Right lobe of liver (tissue), 6 donors: ENCODE results near the gene HDAC4. TPM values are rescaled to one million over a fixed set of nuclear protein-coding genes. Genes with fewer than 3 reads are reported as not detected.

Experiments used
- ATAC-seq, 4 donors: fragments of 200-7000 bp; cut with Tn5 transposase; one replicate each; pipeline ENCODE4 v1.9.1; 2020; ENCODE audit warnings: mild to moderate bottlenecking in 4 of 4, moderate library complexity in 4 of 4
- DNase-seq, 3 donors: peaks; one replicate each; pipeline ENCODE4 v3.0.0-alpha.2; 2020
- H3K27ac ChIP-seq, 3 donors: fragments of 200-600 bp; one replicate each; pipeline ENCODE4 v1.8.0; 2022
- H3K27me3 ChIP-seq, 2 donors: fragments of 200-600 bp; one replicate each; pipeline ENCODE4 v1.8.0; 2022
- H3K36me3 ChIP-seq, 4 donors: fragments of 200-600 bp; sonication (generic) in 1 of 4; one replicate each; pipeline versions ENCODE4 v1.5.1 to v1.8.0; 2017 to 2022; ENCODE audit warnings: control low read depth in 1 of 4
- H3K4me1 ChIP-seq, 4 donors: fragments of 200-600 bp; sonication (generic) in 1 of 4; one replicate each; pipeline versions ENCODE4 v1.5.1 to v1.8.0; 2017 to 2022; ENCODE audit warnings: control low read depth in 1 of 4
- H3K4me3 ChIP-seq, 3 donors: fragments of 200-600 bp; one replicate each; pipeline ENCODE4 v1.8.0; 2022
- H3K9me3 ChIP-seq, 4 donors: fragments of 200-600 bp; sonication (generic) in 1 of 4; one replicate each; pipeline versions ENCODE4 v1.5.1 to v1.8.0; 2017 to 2022; ENCODE audit warnings: control low read depth in 1 of 4
- POLR2A ChIP-seq: fragments of 450-650 bp; IDR thresholded peaks from one replicate; pipeline ENCODE4 v1.6.1; 2017; ENCODE audit warnings: antibody characterized with exemption, mild to moderate bottlenecking
- WGBS: methylation state at CpG from one replicate; pipeline ENCODE4 v1.1.6; 2018; ENCODE audit warnings: low coverage, low lambda C conversion rate; ENCODE audit not compliant: insufficient coverage; ENCODE audit errors: missing lambda C conversion rate; 5-methylcytosine and 5-hydroxymethylcytosine counted together
- intact Hi-C, 2 donors: fragments of 100-400 bp; cut with DNase I; formaldehyde crosslinking; loops; one replicate each; pipeline versions ENCODE4 v1.11.2 to v1.14.1; 2022
- total RNA-seq, 6 experiments: library from RNA; depleted of rRNA in 2 of 6; stranded (reverse); fragments of >200 nt in 2 of 6; fragmentation: NEBNext Ultra II Directional in 3 of 6; extraction: Animal tissue kit (Norgen Biotek cat#: 25700) in 3 of 6; gene quantifications; one replicate each; pipeline versions ENCODE4 v1.1.0 to v1.2.4, GENCODE V29; 2016 to 2023
- TF ChIP-seq, protein P1 (sequence below), 4 donors: fragments of 200-600 bp in 3 of 4; fragments of 450-650 bp in 1 of 4; IDR thresholded peaks; one replicate each; pipeline versions ENCODE4 v1.5.1 to v1.8.0; 2016 to 2022; ENCODE audit warnings: antibody characterized with exemption in 4 of 4, mild to moderate bottlenecking in 2 of 4
- donor health status: DM: no; HTN: yes; CAD: no.
- donor health status: DM: no; HTN: no; CAD: no.
- donor health status: DM: no; HTN: no; CAD: no.
- donor health status: DM: no; HTN: yes; CAD: no.
- donor health status: DM: no; HTN: yes; CAD: no.

The HDAC4 gene
- total RNA-seq, 6 experiments from 2014 or later: 8.9 to 22.4 (median 14.7) TPM

GRCh38 chr2:239087046-239087710 lies 313.6 kb downstream of the HDAC4 start:
- H3K27me3 ChIP-seq: no peaks in the 10 kb centered on the region

DNA sequence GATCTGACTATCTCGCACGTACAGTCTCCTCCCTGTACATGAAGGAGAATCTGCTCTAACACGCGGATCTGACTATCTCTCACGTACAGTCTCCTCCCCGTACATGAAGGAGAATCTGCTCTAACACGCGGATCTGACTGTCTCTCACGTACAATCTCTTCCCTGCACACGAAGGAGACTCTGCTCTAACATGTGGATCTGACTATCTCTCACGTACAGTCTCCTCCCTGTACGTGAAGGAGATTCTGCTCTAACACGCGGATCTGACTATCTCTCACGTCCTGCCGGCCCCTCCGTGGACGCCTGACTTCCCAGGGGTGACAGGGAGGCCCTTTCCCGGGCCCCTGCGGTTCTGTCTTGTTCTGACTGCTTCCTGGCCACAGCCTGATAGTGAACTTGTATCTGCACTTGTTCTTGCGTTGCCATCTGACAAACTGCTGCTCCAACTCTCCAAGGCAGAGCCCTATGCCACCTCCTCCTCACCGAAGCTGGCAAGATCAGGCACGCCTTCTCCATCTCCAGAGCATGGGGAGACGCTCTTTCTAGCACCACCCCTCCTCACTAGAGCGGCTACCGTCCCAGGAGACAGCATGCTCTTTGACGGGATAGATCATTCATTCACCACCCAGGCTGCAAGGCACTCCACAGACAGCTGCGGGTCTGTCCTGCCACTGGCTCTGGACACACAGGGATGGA lies 314.3 kb downstream of the HDAC4 start:
- no peak for TF ChIP-seq POLR2A
- TF ChIP-seq, protein P1, sequence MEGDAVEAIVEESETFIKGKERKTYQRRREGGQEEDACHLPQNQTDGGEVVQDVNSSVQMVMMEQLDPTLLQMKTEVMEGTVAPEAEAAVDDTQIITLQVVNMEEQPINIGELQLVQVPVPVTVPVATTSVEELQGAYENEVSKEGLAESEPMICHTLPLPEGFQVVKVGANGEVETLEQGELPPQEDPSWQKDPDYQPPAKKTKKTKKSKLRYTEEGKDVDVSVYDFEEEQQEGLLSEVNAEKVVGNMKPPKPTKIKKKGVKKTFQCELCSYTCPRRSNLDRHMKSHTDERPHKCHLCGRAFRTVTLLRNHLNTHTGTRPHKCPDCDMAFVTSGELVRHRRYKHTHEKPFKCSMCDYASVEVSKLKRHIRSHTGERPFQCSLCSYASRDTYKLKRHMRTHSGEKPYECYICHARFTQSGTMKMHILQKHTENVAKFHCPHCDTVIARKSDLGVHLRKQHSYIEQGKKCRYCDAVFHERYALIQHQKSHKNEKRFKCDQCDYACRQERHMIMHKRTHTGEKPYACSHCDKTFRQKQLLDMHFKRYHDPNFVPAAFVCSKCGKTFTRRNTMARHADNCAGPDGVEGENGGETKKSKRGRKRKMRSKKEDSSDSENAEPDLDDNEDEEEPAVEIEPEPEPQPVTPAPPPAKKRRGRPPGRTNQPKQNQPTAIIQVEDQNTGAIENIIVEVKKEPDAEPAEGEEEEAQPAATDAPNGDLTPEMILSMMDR (IDR thresholded peaks at IDR 0.05): no peak
- H3K27me3 ChIP-seq: no peaks in the 10 kb centered on the region
- no peak overlapping the region for H3K4me3 ChIP-seq
- ATAC-seq (no peak), DNase-seq (no peak)
- peaks cover 0 to 5% (median 0%) of the 10 kb centered on the region in 4 donors for H3K36me3 ChIP-seq
- no peaks in the 10 kb centered on the region for H3K9me3 ChIP-seq
- no peaks in the 10 kb centered on the region for H3K4me1 ChIP-seq
- intact Hi-C loops: no loop called here
- H3K27ac ChIP-seq: no peak overlapping the region
- WGBS: 90% methylated on average over 19 of the region's 28 CpGs

More at GRCh38 chr2:239087046-239087710, 313.6 kb downstream of the HDAC4 start:
- WGBS: 90% methylated on average over 4 of the region's 21 CpGs
- H3K9me3 ChIP-seq: no peaks in the 10 kb centered on the region
- no peak for ATAC-seq
- H3K4me1 ChIP-seq: no peaks in the 10 kb centered on the region
- no peak for DNase-seq
- H3K4me3 ChIP-seq: no peak overlapping the region
- TF ChIP-seq POLR2A: no peak
- TF ChIP-seq, protein P1 (IDR thresholded peaks at IDR 0.05): no peak
- peaks cover 0 to 2% (median 0%) of the 10 kb centered on the region in 4 donors for H3K36me3 ChIP-seq
- H3K27ac ChIP-seq: no peak overlapping the region
- intact Hi-C loops: no loop called here

GRCh38 chr2:239085201-239085992 lies 315.4 kb downstream of the HDAC4 start:
- no peaks in the 10 kb centered on the region for H3K27me3 ChIP-seq
- no peak for ATAC-seq
- 87% methylated on average over 26 of the region's 29 CpGs for WGBS
- H3K9me3 ChIP-seq: no peaks in the 10 kb centered on the region
- H3K27ac ChIP-seq: no peak overlapping the region
- H3K36me3 ChIP-seq: peaks cover 0 to 5% (median 0%) of the 10 kb centered on the region in 4 donors
- H3K4me1 ChIP-seq: no peaks in the 10 kb centered on the region
- DNase-seq: no peak
- no peak for TF ChIP-seq POLR2A
- TF ChIP-seq, protein P1 (IDR thresholded peaks at IDR 0.05): no peak
- intact Hi-C loops: no loop called here
- no peak overlapping the region for H3K4me3 ChIP-seq

- no peak for ATAC-seq
- WGBS: 98% methylated on average over 14 of the region's 24 CpGs
- no peak overlapping the region for H3K4me3 ChIP-seq
- H3K9me3 ChIP-seq: no peaks in the 10 kb centered on the region
- no peaks in the 10 kb centered on the region for H3K4me1 ChIP-seq
- TF ChIP-seq POLR2A: no peak
- peaks cover 0 to 14% (median 0%) of the 10 kb centered on the region in 4 donors for H3K36me3 ChIP-seq
- intact Hi-C loops: no loop called here
- no peaks in the 10 kb centered on the region for H3K27me3 ChIP-seq
- H3K27ac ChIP-seq: no peak overlapping the region
- DNase-seq: no peak
These were observed 316.8 kb downstream of the HDAC4 start for GRCh38 chr2:239084007-239084406.
